NCI-H1436 (cell line): ENCODE data around the gene AARS2.
"Not testable (repeated sequence)": the region's sequence is repeated elsewhere in the genome, so short reads cannot be mapped to it uniquely, and the experiment has no call there.

Experiments used
- DNase-seq: peaks from one replicate; lab custom pipeline; 2025; lab: John Stamatoyannopoulos, UW

The AARS2 gene

GRCh38 chr6:44312901-44313788 lies at the start of gene AARS2:
Gene AARS2 (minus strand): TSS chr6:44313347. CDS start chr6:44313323, 24 bp downstream.
- peak; percentile 83 for DNase-seq

GRCh38 chr6:44361947-44362346 lies 48.8 kb upstream of the AARS2 start:
- no peak for DNase-seq

DNA sequence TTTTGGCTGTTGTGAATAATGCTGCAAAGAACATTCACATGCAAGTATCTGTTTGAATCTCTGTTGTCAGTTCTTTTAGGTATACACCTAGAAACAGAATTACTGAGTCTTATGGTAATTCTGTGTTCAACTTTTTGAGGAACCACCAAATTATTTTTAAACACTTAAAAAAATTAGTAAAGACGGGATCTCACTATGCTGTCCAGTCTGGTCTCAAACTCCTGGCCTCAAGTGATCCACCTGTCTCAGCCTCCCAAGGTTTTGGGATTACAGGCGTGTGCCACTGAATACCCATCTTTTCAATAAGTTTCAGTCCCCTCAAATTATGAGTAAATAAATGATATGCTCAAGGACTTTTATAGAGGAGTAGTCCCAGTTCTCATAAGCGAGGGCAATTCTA lies 46.8 kb upstream of the AARS2 start:
- DNase-seq, result no peak

- no peak for DNase-seq
Observed at GRCh38 chr6:44356487-44356886, 43.3 kb upstream of the AARS2 start.

DNA sequence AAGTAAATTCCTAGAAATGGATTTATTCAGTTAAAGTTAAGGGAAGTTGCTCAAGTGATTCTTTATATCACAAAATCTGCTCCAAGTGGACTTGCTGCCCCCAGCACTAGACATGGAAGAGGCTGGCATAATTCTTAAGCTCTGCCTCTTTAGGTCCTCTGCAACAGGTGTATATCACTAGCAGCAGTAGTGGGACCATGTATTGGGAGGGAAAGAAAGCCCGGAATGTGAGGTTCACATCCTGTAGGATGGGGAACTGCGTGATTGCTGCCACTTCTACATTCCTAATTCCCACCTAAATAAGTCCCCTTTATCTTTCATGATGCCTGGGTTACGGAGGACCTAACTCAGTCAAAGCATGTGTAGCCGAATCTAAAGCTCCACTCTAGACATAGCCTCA lies 42.5 kb upstream of the AARS2 start:
- no peak for DNase-seq

DNA sequence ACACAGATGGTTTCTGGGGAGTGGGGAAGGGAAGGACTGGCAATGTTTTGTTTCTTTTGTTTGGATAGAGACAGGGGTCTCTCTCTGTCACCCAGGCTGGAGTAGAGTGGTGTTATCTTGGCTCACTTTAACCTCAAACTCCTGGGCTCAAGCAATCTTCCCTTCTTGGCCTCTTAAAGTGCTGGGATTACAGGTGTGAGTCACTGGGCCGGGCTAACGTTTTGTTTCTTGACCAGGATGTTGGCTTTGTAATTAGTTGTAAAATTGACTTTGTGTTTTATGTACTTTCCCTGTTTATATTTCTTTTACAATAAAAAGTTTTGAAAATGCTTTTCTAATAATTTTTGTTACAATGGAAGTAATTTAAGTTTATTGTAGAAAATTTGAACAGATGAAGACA lies 40.2 kb upstream of the AARS2 start:
- no peak for DNase-seq

GRCh38 chr6:44352259-44352658 lies 39.1 kb upstream of the AARS2 start:
- no peak for DNase-seq

DNA sequence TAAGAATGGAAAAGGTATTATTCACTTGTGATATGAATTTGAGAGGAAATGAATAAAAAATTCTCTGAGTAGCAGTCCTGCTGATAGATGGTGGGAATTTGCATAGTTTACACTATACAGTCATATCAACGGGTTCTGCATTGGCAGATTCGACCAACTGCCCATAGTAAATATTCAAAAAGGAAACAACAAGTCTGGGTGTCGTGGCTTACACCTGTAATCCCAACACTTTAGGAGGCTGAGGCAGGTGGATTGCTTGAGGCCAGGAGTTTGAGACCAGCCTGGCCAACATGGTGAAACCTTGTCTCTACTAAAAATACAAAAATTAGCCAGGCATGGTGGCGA lies 37.5 kb upstream of the AARS2 start:
- DNase-seq, result not testable (repeated sequence)

GRCh38 chr6:44349904-44350649 lies 36.9 kb upstream of the AARS2 start:
- DNase-seq, result no peak

GRCh38 chr6:44346818-44347217 lies 33.7 kb upstream of the AARS2 start:
- not testable (repeated sequence) for DNase-seq

GRCh38 chr6:44342489-44342888 lies 29.3 kb upstream of the AARS2 start, which contains the start of gene SPATS1:
Gene SPATS1 (plus strand): TSS chr6:44342650. CDS start chr6:44343096, 446 bp downstream.
- DNase-seq, result no peak

GRCh38 chr6:44342052-44342451 lies 28.9 kb upstream of the AARS2 start:
- DNase-seq, result peak; percentile 32

- DNase-seq, result no peak
Observed at GRCh38 chr6:44341095-44341890, 28.1 kb upstream of the AARS2 start.

GRCh38 chr6:44339763-44340625 lies 26.8 kb upstream of the AARS2 start:
- no peak for DNase-seq

- DNase-seq, result no peak
Observed at GRCh38 chr6:44339301-44339700, 26.2 kb upstream of the AARS2 start.

DNA sequence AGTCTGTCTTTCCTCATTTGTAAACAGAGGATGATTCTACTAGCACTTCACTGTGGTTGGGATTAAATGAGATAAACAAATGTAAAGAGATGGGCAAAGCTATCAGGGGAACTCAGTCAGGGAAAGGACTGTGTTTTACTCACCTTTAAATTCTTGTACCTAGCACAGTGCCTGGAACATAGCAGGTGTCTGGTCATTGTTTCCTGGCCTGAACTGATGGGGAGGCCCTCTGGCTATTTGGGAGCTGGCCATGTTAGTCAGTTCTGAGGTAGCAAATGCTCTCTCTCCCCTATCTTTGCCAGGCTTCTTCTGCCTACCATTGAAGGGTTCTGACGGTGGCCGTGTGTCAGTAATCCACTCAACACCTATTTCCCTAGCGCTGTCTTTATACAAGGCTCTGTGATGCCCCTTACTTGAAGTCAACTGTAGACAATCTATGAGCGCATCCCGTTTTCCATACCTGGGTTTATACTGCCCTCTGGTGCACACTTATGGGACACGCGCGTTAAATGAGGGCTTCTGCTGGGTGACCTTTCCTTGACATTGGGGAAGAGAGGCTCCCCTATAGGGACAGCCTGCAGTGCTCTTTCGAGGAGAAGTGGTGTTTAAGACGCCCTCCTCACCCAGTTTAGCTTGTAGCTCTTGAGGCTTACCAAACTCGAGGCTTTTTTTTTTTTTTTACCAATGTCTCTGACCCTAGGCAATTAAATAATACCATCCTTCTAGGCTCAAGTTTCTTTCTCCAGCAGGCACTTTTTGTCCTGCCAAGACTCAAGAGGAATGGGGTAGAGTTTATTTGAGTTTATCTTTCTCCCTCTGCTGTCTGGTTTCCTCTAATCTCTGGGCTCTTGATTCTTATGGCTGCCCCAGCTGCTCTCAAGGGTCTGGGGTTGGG lies 25.3 kb upstream of the AARS2 start:
- DNase-seq, result peak; percentile 77

GRCh38 chr6:44335631-44336030 lies 22.5 kb upstream of the AARS2 start:
- DNase-seq, result no peak

DNA sequence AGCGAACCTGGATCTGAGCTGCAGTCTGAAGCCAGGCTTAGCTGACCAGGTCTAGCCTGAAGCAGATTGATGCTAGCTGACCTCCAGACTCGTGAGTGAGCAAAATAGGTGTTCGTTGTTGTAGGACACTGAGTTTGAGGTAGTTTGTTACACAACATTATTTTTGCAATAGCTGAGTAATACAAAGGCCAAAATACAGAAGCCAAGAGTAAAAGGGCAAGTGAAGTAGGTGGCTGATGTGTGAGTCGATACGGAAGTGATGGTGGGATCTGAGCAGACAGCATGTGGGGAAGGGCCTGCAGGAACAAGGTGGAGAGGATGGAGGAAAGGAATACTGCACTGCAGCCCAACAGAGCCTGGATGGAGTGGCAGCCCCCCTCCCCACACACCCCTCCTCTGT lies 20.8 kb upstream of the AARS2 start:
- no peak for DNase-seq

DNA sequence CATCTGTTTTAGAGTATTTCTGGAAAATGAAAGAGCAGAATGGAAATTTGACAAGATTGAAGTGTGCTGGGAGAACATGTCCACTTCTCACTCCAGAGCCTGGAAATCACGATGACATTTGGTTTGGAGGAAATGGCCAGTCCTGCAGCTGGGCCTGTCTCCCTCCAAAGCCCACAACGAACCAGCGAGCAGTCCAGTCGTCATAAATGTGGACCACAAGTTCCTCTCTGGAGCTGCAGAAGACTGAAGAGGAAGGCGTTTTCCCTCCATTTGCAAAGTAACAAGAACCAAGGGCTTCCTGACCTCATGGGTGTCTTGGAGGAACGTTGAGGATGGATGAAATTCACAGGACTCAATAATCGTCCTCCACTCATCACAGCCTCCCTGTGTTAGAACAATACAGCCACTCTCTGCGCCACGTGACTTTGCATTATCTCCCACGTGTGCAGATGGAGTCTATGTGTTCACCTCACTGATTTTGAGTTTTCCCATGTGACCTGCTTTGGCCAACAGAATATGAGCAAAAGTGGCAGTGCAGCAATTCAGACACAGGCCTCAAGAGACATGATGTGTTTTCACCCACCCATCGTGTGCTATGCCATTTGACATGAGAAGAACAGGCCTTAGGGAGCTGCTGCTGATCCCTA lies 20.2 kb upstream of the AARS2 start:
- no peak for DNase-seq

- no peak for DNase-seq
Observed at GRCh38 chr6:44332585-44332984, 19.4 kb upstream of the AARS2 start.
